WERI-Rb-1 (cell line): Measurements from ENCODE around the gene ABLIM2.

Experiments used
- DNase-seq: peaks from one replicate; pipeline ENCODE4 v3.0.0-alpha.2; 2020
- H3K27ac ChIP-seq: fragments of 250-450 bp; sonication (Bioruptor Pico); 2 replicates; pipeline ENCODE4 v1.5.1; 2020; ENCODE audit warnings: mild to moderate bottlenecking, moderate library complexity
- H3K27me3 ChIP-seq: fragments of 250-450 bp; sonication (Bioruptor Pico); 2 replicates; pipeline ENCODE4 v1.5.1; 2021; ENCODE audit warnings: mild to moderate bottlenecking, low read depth, moderate library complexity; ENCODE audit not compliant: insufficient read depth, severe bottlenecking
- H3K36me3 ChIP-seq: fragments of 250-450 bp; sonication (Bioruptor Pico); 2 replicates; pipeline ENCODE4 v1.5.1; 2020; ENCODE audit warnings: mild to moderate bottlenecking, moderate library complexity
- H3K4me3 ChIP-seq: 2 replicates; pipeline ENCODE4 v1.5.1; 2011; ENCODE audit warnings: low read depth, mild to moderate bottlenecking, control low read depth, low read length
- H3K9me3 ChIP-seq: fragments of 250-450 bp; sonication (Bioruptor Pico); 2 replicates; pipeline ENCODE4 v1.5.1; 2021; ENCODE audit warnings: mild to moderate bottlenecking, moderate library complexity; ENCODE audit not compliant: severe bottlenecking
- TF ChIP-seq, protein P1 (sequence below): IDR thresholded peaks from 2 replicates; pipeline ENCODE4 v1.5.1; 2011; ENCODE audit warnings: low read depth, mild to moderate bottlenecking, control low read depth, inconsistent platforms, low read length

Gene ABLIM2

GRCh38 chr4:8047837-8048678, 110.6 kb downstream of the ABLIM2 start:
- Histone ChIP-seq H3K4me3 (no peak overlapping the region), H3K27ac (no peak overlapping the region), H3K27me3 (no peaks in the 10 kb centered on the region), H3K9me3 (no peaks in the 10 kb centered on the region), H3K36me3 (no peaks in the 10 kb centered on the region)
- DNase-seq: no peak
- TF ChIP-seq, protein P1, sequence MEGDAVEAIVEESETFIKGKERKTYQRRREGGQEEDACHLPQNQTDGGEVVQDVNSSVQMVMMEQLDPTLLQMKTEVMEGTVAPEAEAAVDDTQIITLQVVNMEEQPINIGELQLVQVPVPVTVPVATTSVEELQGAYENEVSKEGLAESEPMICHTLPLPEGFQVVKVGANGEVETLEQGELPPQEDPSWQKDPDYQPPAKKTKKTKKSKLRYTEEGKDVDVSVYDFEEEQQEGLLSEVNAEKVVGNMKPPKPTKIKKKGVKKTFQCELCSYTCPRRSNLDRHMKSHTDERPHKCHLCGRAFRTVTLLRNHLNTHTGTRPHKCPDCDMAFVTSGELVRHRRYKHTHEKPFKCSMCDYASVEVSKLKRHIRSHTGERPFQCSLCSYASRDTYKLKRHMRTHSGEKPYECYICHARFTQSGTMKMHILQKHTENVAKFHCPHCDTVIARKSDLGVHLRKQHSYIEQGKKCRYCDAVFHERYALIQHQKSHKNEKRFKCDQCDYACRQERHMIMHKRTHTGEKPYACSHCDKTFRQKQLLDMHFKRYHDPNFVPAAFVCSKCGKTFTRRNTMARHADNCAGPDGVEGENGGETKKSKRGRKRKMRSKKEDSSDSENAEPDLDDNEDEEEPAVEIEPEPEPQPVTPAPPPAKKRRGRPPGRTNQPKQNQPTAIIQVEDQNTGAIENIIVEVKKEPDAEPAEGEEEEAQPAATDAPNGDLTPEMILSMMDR: no peak

GRCh38 chr4:8046925-8047541, 111.6 kb downstream of the ABLIM2 start:
- Histone ChIP-seq H3K36me3 (no peaks in the 10 kb centered on the region), H3K9me3 (no peaks in the 10 kb centered on the region), H3K4me3 (no peak overlapping the region), H3K27me3 (no peaks in the 10 kb centered on the region), H3K27ac (no peak overlapping the region)
- no peak for DNase-seq
- TF ChIP-seq, protein P1: no peak

DNA sequence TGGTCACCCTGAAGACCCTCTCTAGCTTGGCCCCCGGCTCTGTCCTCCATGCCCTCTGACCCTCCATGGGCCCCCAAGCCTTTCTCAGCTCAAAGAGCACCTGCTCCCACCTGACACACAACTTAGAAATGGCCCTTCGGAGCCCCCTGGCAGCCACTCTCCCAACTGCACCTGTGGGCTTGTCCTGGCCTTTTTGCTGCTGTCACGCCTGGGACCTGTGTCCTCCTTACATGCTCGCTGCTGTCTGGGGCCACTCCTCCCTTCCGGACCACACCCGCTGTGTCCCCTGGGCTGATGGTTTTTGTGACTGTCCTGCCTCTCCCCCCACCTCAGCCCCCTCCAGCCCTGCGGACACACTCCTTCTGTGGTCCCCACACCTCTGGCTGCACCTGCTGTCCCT, 112.7 kb downstream of the ABLIM2 start:
- no peak overlapping the region for H3K27ac ChIP-seq
- TF ChIP-seq, protein P1: no peak
- no peak overlapping the region for H3K4me3 ChIP-seq
- no peak for DNase-seq
- no peaks in the 10 kb centered on the region for H3K9me3 ChIP-seq
- no peaks in the 10 kb centered on the region for H3K27me3 ChIP-seq
- H3K36me3 ChIP-seq: no peaks in the 10 kb centered on the region

DNA sequence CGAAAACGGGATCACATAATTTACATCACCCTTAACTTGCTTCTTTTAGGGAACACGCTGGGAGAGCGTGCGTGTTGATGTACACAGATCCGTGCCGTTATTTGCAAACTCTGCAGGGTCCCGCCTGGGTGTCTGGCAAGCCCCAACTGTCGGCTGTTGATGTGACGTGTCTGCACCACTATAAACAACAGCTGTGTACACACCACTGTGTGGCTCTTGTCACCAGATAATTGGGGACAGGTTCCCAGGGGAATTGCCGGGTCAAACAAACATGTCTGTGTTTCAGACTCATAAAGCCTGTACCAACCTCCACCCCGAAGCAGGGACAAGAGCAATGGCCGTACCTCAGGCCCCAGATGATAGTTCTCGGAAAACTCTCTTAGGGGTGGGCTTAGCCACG, 113.9 kb downstream of the ABLIM2 start:
- DNase-seq: no peak

DNA sequence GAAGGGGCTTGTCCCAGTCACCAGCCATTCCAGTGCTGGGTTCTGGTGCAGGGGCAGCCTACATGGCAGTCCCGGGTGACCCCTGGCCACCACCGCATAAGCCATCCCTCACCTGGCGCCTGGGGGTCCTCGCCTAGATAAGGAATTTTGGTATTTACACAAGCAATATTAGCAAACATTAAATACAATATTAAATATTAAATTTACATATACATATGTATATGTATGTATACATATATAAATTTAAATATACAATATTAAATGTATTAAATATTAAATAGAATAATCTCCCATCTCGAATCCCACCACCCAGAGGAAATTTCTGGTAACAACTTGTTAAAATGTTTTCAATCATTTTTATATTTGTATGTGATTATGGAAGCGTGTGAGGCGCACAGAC, 114.4 kb downstream of the ABLIM2 start:
- TF ChIP-seq, protein P1: no peak
- Histone ChIP-seq H3K9me3 (no peaks in the 10 kb centered on the region), H3K4me3 (no peak overlapping the region), H3K36me3 (no peaks in the 10 kb centered on the region), H3K27ac (no peak overlapping the region), H3K27me3 (no peaks in the 10 kb centered on the region)
- no peak for DNase-seq

More for the DNA sequence above, 113.9 kb downstream of the ABLIM2 start:
- H3K4me3 ChIP-seq: no peak overlapping the region
- TF ChIP-seq, protein P1: no peak
- H3K9me3 ChIP-seq: no peaks in the 10 kb centered on the region
- H3K36me3 ChIP-seq: no peaks in the 10 kb centered on the region
- H3K27me3 ChIP-seq: no peaks in the 10 kb centered on the region
- no peak overlapping the region for H3K27ac ChIP-seq

DNA sequence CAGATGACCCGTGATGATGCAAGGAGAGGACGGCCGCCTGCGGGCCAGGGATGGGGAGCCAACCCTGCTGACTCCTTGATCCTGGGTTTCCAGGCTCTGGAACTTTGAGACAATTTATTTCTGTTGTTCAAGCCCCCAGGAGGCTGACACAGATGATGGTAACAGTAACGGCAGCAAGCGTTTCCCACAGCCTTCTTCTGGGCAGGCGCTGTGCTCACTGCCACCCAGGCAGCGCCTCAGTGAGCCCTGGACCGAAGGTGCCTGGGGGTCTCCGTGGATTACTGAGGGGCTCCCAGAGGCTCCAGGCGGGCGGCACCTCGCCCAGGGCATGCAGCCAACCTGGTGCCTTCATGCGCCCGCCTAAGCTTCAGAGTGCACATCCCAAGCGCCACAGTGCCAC, 115.0 kb downstream of the ABLIM2 start:
- no peak overlapping the region for H3K4me3 ChIP-seq
- no peaks in the 10 kb centered on the region for H3K36me3 ChIP-seq
- TF ChIP-seq, protein P1: no peak
- H3K27ac ChIP-seq: no peak overlapping the region
- H3K27me3 ChIP-seq: no peaks in the 10 kb centered on the region
- no peaks in the 10 kb centered on the region for H3K9me3 ChIP-seq
- no peak for DNase-seq
